ENCODE measurements around the gene CACNA2D1. TPM values are rescaled to one million over a fixed set of nuclear protein-coding genes. Genes with fewer than 3 reads are reported as not detected.

Gene CACNA2D1
- total RNA-seq, 1 donor from 2014 or later, result 116 TPM

DNA sequence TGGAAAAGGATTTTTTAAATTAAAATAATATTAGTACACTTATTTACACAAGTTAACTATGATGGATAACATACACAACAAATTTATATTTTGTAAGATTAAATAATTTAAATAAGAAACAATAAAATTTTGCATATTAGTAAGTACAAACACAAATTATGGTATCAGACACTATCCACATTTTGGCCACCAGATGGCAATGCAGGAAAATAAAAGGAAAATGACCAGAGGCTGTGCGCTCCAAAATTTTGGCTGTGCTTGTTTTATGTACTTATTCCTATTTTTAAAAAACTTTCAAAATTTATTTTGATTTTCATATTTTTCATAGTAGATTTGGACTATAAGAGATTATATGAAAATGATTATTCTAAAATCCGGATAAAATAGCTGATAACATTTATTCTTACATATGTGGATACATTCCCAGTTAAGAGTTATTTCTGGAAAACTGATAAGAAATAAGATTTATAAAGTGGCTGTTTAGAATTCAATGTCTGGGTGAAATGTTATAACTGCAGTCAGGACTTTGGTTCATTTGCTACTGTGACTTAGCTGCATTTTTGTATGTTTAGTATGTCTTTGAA is 399.0 kb downstream of the CACNA2D1 start:
- H3K27ac ChIP-seq (ENCODE audit: low read depth, low read length), result no peak overlapping the region
- H3K36me3 ChIP-seq (ENCODE audit: control insufficient read depth in 3 of 3, insufficient read depth in 3 of 3, low read length in 3 of 3), result no peaks in the 10 kb centered on the region
- H3K9ac ChIP-seq (ENCODE audit: low read depth in 1 of 3, low read length in 3 of 3), result no peak overlapping the region
- H3K27me3 ChIP-seq (ENCODE audit: control insufficient read depth in 3 of 3, insufficient read depth in 3 of 3, low read length in 3 of 3), result no peaks in the 10 kb centered on the region
- no peaks in the 10 kb centered on the region for H3K4me1 ChIP-seq (ENCODE audit: control insufficient read depth in 3 of 3, insufficient read depth in 3 of 3, low read length in 3 of 3)
- H3K9me3 ChIP-seq (ENCODE audit: control insufficient read depth in 3 of 3, low read length in 3 of 3), result no peaks in the 10 kb centered on the region
- no peak overlapping the region for H3K4me3 ChIP-seq (ENCODE audit: low read length in 3 of 3)

DNA sequence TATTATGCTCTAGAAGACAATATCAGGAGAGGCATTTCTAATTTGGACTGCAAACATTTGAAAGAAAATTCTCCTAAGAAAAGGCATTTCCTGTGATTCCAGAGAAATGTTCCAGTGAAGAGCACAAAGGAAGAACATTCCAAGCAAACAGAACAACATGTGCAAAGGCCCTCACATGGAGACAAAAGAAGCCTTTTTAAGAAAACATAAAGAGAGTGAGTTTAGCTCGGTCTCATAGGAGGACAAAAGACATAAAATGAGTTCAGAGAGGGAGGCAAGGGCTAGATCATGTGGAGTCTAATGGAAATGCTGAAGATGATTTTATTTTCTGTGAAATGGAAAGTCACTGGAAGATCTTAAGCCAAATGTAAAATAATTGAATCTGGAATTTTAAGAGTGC is 404.0 kb downstream of the CACNA2D1 start:
- peaks cover 0 to 6% (median 0%) of the 10 kb centered on the region in 3 donors for H3K36me3 ChIP-seq (ENCODE audit: control insufficient read depth in 3 of 3, insufficient read depth in 3 of 3, low read length in 3 of 3)
- no peak overlapping the region for H3K9ac ChIP-seq (ENCODE audit: low read depth in 1 of 3, low read length in 3 of 3)
- H3K27ac ChIP-seq (ENCODE audit: low read depth, low read length), result no peak overlapping the region
- no peak overlapping the region for H3K4me3 ChIP-seq (ENCODE audit: low read length in 3 of 3)
- no peaks in the 10 kb centered on the region for H3K9me3 ChIP-seq (ENCODE audit: control insufficient read depth in 3 of 3, low read length in 3 of 3)
- no peaks in the 10 kb centered on the region for H3K27me3 ChIP-seq (ENCODE audit: control insufficient read depth in 3 of 3, insufficient read depth in 3 of 3, low read length in 3 of 3)
- no peaks in the 10 kb centered on the region for H3K4me1 ChIP-seq (ENCODE audit: control insufficient read depth in 3 of 3, insufficient read depth in 3 of 3, low read length in 3 of 3)

DNA sequence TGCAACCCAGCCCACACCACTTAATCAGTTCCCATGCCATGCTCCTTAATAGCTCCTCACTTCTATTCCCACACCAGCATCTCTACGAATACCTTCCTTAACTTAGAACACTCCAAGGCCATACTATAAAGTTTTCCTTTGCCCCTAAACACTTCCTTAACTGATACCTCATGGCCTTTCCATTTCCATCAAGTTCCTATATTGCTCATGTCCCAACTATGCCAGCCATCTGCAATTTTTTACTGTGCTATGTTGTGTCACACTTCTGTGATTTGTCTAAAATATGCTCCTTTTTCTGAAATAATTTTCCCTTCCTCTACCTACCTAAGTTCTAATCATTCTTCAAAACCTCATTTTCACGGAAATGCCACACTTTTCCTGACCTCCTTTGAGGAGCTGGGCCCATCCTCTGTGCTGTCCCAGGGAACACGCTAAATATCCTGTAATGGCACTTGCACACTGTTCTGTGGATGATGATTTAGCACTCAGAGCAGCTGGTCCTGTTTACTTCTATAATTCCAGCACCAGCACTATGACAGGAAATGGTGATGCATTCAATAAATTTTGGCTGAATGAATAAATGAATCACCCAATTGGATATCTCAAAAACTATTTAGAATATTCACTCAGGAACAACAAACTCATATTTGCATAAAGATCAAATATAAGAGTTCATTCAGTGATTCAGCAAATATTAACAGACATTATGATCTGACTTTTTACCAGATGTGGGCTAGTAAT is 407.3 kb downstream of the CACNA2D1 start:
- Histone ChIP-seq H3K9me3 (ENCODE audit: control insufficient read depth in 3 of 3, low read length in 3 of 3) (no peaks in the 10 kb centered on the region), H3K27me3 (ENCODE audit: control insufficient read depth in 3 of 3, insufficient read depth in 3 of 3, low read length in 3 of 3) (no peaks in the 10 kb centered on the region), H3K27ac (ENCODE audit: low read depth, low read length) (no peak overlapping the region), H3K9ac (ENCODE audit: low read depth in 1 of 3, low read length in 3 of 3) (no peak overlapping the region), H3K4me1 (ENCODE audit: control insufficient read depth in 3 of 3, insufficient read depth in 3 of 3, low read length in 3 of 3) (no peaks in the 10 kb centered on the region), H3K36me3 (ENCODE audit: control insufficient read depth in 3 of 3, insufficient read depth in 3 of 3, low read length in 3 of 3) (peaks cover 0 to 6% (median 0%) of the 10 kb centered on the region in 3 donors), H3K4me3 (ENCODE audit: low read length in 3 of 3) (no peak overlapping the region)

DNA sequence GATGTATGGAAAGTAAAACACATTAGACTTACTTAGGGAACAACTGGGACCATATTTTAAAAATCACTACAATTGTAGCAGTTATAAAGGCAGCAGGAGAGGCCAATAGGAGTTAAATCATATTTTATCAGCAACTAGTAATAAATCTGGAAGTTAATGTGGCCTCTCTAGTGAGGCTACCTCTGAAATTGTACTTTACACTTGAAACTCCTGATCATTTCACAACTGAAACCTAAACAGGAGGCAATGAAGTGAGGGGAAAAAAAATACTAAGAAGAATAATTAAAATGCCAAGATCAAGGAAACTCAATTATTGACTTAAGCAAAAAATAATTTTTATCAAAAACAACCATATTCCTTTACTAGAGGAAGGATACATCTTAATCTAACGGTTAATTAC is 408.1 kb downstream of the CACNA2D1 start:
- H3K9ac ChIP-seq (ENCODE audit: low read depth in 1 of 3, low read length in 3 of 3), result no peak overlapping the region
- no peak overlapping the region for H3K27ac ChIP-seq (ENCODE audit: low read depth, low read length)
- no peak overlapping the region for H3K4me3 ChIP-seq (ENCODE audit: low read length in 3 of 3)
- H3K27me3 ChIP-seq (ENCODE audit: control insufficient read depth in 3 of 3, insufficient read depth in 3 of 3, low read length in 3 of 3), result no peaks in the 10 kb centered on the region
- H3K9me3 ChIP-seq (ENCODE audit: control insufficient read depth in 3 of 3, low read length in 3 of 3), result no peaks in the 10 kb centered on the region
- H3K4me1 ChIP-seq (ENCODE audit: control insufficient read depth in 3 of 3, insufficient read depth in 3 of 3, low read length in 3 of 3), result no peaks in the 10 kb centered on the region
- H3K36me3 ChIP-seq (ENCODE audit: control insufficient read depth in 3 of 3, insufficient read depth in 3 of 3, low read length in 3 of 3), result peaks cover 0 to 6% (median 0%) of the 10 kb centered on the region in 3 donors

DNA sequence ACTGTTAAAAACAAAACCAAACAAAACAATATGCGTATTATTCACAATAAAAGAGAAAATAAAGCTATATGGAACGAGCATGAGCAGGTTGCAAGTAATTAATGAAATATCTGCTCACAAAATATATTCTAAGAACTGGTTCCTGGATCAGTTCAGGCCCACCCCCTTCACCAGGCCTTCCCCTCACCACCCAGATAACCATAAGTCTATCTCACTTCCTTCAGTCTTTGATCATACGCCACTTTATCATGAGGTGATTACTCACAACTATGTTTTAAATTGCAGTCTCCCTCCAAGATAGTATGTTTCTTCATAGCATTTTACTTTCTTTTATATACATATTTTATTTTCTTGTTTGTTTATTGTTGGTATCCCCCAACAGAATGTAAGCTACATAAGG is 410.7 kb downstream of the CACNA2D1 start:
- Histone ChIP-seq H3K27ac (ENCODE audit: low read depth, low read length) (no peak overlapping the region), H3K4me3 (ENCODE audit: low read length in 3 of 3) (no peak overlapping the region), H3K4me1 (ENCODE audit: control insufficient read depth in 3 of 3, insufficient read depth in 3 of 3, low read length in 3 of 3) (no peaks in the 10 kb centered on the region), H3K27me3 (ENCODE audit: control insufficient read depth in 3 of 3, insufficient read depth in 3 of 3, low read length in 3 of 3) (no peaks in the 10 kb centered on the region), H3K9me3 (ENCODE audit: control insufficient read depth in 3 of 3, low read length in 3 of 3) (no peaks in the 10 kb centered on the region), H3K36me3 (ENCODE audit: control insufficient read depth in 3 of 3, insufficient read depth in 3 of 3, low read length in 3 of 3) (peaks cover 0 to 6% (median 0%) of the 10 kb centered on the region in 3 donors), H3K9ac (ENCODE audit: low read depth in 1 of 3, low read length in 3 of 3) (no peak overlapping the region)

DNA sequence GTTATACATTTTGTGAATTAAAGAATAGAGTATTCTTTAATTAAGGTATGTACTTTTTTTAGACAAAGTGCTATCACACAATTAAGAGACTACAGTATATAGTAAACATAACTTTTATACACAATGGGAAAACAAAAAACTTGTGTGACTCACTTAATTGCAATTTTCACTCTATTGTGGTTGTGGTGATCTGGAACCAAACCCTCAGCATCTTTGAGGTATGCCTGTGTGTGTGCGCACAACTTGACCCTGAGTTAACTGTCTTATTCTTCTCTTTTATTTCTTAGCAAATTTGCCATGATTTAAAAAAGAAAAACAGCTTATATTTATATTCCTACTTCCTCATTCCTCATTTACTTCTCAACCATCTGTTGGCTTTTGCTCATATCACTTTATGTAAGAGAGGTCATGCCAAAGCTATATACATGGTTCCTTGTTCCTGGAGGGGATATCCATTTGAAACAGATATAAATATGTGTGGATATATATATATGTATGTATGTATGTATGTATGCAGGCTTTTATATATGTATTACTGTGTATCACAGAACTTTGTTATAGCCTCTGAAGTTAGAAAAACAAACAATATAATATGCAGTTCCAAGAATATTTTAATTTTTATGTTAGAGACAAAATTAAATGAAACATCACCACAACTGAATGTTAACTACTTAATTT is 414.2 kb downstream of the CACNA2D1 start:
- Histone ChIP-seq H3K9me3 (ENCODE audit: control insufficient read depth in 3 of 3, low read length in 3 of 3) (no peaks in the 10 kb centered on the region), H3K27ac (ENCODE audit: low read depth, low read length) (no peak overlapping the region), H3K4me3 (ENCODE audit: low read length in 3 of 3) (no peak overlapping the region), H3K4me1 (ENCODE audit: control insufficient read depth in 3 of 3, insufficient read depth in 3 of 3, low read length in 3 of 3) (no peaks in the 10 kb centered on the region), H3K9ac (ENCODE audit: low read depth in 1 of 3, low read length in 3 of 3) (no peak overlapping the region), H3K27me3 (ENCODE audit: control insufficient read depth in 3 of 3, insufficient read depth in 3 of 3, low read length in 3 of 3) (no peaks in the 10 kb centered on the region), H3K36me3 (ENCODE audit: control insufficient read depth in 3 of 3, insufficient read depth in 3 of 3, low read length in 3 of 3) (no peaks in the 10 kb centered on the region)

DNA sequence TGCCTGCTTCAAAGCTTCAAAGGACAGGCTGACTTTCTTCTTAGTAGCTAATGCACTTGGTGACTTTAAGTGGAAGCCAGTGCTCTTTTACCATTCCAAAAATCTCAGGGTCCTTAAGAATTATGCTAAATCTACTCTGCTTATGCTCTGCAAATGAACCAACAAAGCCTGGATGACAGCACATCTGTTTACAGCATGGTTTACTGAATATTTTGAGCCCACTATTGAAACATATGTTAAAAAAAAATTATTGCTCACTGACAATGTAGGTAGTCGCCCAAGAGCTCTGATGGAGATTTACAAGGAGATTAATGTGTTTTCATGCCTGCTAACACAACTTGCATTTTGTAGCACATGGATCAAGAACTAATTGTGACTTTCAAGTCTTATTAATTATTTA is 415.5 kb downstream of the CACNA2D1 start:
- H3K36me3 ChIP-seq (ENCODE audit: control insufficient read depth in 3 of 3, insufficient read depth in 3 of 3, low read length in 3 of 3), result no peaks in the 10 kb centered on the region
- H3K4me1 ChIP-seq (ENCODE audit: control insufficient read depth in 3 of 3, insufficient read depth in 3 of 3, low read length in 3 of 3), result no peaks in the 10 kb centered on the region
- H3K27ac ChIP-seq (ENCODE audit: low read depth, low read length), result no peak overlapping the region
- no peak overlapping the region for H3K9ac ChIP-seq (ENCODE audit: low read depth in 1 of 3, low read length in 3 of 3)
- no peak overlapping the region for H3K4me3 ChIP-seq (ENCODE audit: low read length in 3 of 3)
- H3K9me3 ChIP-seq (ENCODE audit: control insufficient read depth in 3 of 3, low read length in 3 of 3), result no peaks in the 10 kb centered on the region
- no peaks in the 10 kb centered on the region for H3K27me3 ChIP-seq (ENCODE audit: control insufficient read depth in 3 of 3, insufficient read depth in 3 of 3, low read length in 3 of 3)

DNA sequence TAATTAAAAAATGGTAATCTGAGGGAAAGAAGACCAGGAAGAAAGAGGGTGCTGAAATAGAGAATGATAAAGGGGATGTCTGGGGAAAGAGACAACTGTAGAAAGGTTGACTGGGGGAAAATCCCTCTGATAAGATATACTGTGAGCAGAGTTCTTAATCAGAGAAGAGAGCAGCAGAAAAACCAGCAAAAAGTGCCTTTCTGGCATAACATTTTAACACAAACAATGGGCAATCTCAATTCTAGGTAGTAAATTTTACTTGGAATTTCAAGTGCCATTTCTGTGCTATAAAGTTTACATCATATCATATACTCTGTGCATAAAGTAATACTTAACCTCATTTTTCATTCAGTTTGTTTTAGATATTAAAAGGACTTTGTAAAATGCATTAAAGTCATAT is 421.9 kb downstream of the CACNA2D1 start:
- Histone ChIP-seq H3K9me3 (ENCODE audit: control insufficient read depth in 3 of 3, low read length in 3 of 3) (no peaks in the 10 kb centered on the region), H3K4me3 (ENCODE audit: low read length in 3 of 3) (no peak overlapping the region), H3K27me3 (ENCODE audit: control insufficient read depth in 3 of 3, insufficient read depth in 3 of 3, low read length in 3 of 3) (no peaks in the 10 kb centered on the region), H3K27ac (ENCODE audit: low read depth, low read length) (no peak overlapping the region), H3K36me3 (ENCODE audit: control insufficient read depth in 3 of 3, insufficient read depth in 3 of 3, low read length in 3 of 3) (no peaks in the 10 kb centered on the region), H3K9ac (ENCODE audit: low read depth in 1 of 3, low read length in 3 of 3) (no peak overlapping the region), H3K4me1 (ENCODE audit: control insufficient read depth in 3 of 3, insufficient read depth in 3 of 3, low read length in 3 of 3) (no peaks in the 10 kb centered on the region)

DNA sequence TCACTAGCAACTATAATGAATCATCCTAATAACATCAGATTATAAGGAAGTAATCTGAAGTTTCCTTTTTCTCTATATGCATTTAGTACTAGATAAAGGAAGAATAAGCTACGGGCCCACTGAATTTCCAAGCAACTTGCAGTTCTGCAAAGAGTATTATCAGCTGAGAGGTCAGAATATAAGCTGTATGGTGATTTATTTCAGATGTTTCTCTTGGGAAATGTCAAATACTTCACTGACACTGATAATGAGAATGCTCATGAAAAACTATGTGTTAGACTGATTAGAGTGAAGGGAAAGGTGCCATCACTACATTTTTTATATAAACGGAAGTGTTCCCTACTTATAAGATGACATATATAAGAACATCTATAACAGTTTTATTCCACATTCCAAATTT is 422.5 kb downstream of the CACNA2D1 start:
- H3K36me3 ChIP-seq (ENCODE audit: control insufficient read depth in 3 of 3, insufficient read depth in 3 of 3, low read length in 3 of 3), result no peaks in the 10 kb centered on the region
- no peak overlapping the region for H3K4me3 ChIP-seq (ENCODE audit: low read length in 3 of 3)

More for the DNA sequence above, 422.5 kb downstream of the CACNA2D1 start:
- H3K27me3 ChIP-seq (ENCODE audit: control insufficient read depth in 3 of 3, insufficient read depth in 3 of 3, low read length in 3 of 3), result no peaks in the 10 kb centered on the region
- H3K9me3 ChIP-seq (ENCODE audit: control insufficient read depth in 3 of 3, low read length in 3 of 3), result no peaks in the 10 kb centered on the region
- H3K4me1 ChIP-seq (ENCODE audit: control insufficient read depth in 3 of 3, insufficient read depth in 3 of 3, low read length in 3 of 3), result no peaks in the 10 kb centered on the region
- no peak overlapping the region for H3K27ac ChIP-seq (ENCODE audit: low read depth, low read length)
- H3K9ac ChIP-seq (ENCODE audit: low read depth in 1 of 3, low read length in 3 of 3), result no peak overlapping the region
